D721Med (cell line): ENCODE measurements around the gene GPR65.

Experiments used
- DNase-seq: peaks from one replicate; pipeline ENCODE4 v3.0.0; 2011; ENCODE audit warnings: low spot score; ENCODE audit not compliant: insufficient read length
- FAIRE-seq: peaks from 2 replicates; lab custom pipeline; 2011; peaks lifted over from hg19 to GRCh38; lab: Jason Lieb, UNC
- TF ChIP-seq, protein P1 (sequence below): IDR thresholded peaks from 2 replicates; pipeline ENCODE4 v1.5.1; 2012; ENCODE audit warnings: mild to moderate bottlenecking, control low read depth; ENCODE audit not compliant: insufficient read depth; ENCODE audit errors: missing control alignments

Gene GPR65

DNA sequence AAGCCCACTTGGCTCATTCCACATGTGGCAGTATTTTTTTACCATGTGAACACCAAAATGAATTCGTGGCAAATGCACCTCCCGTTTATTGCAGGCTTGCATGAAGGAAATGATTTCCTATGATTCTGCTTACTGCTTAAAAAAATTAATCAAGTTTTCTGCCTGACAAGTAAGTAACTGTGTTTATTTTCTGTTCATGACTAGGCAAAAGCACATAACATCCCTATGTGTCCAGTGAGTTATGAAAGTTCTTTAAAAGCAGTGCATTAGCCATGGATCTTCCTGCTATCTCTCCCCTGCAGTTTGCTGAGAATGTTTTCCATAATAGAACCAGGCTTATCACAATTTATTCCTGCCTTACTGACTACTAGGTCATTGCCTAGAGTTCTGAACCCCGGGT lies 20.4 kb downstream of the GPR65 start:
- DNase-seq (no peak), FAIRE-seq (no peak)
- TF ChIP-seq, protein P1, sequence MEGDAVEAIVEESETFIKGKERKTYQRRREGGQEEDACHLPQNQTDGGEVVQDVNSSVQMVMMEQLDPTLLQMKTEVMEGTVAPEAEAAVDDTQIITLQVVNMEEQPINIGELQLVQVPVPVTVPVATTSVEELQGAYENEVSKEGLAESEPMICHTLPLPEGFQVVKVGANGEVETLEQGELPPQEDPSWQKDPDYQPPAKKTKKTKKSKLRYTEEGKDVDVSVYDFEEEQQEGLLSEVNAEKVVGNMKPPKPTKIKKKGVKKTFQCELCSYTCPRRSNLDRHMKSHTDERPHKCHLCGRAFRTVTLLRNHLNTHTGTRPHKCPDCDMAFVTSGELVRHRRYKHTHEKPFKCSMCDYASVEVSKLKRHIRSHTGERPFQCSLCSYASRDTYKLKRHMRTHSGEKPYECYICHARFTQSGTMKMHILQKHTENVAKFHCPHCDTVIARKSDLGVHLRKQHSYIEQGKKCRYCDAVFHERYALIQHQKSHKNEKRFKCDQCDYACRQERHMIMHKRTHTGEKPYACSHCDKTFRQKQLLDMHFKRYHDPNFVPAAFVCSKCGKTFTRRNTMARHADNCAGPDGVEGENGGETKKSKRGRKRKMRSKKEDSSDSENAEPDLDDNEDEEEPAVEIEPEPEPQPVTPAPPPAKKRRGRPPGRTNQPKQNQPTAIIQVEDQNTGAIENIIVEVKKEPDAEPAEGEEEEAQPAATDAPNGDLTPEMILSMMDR: no peak

DNA sequence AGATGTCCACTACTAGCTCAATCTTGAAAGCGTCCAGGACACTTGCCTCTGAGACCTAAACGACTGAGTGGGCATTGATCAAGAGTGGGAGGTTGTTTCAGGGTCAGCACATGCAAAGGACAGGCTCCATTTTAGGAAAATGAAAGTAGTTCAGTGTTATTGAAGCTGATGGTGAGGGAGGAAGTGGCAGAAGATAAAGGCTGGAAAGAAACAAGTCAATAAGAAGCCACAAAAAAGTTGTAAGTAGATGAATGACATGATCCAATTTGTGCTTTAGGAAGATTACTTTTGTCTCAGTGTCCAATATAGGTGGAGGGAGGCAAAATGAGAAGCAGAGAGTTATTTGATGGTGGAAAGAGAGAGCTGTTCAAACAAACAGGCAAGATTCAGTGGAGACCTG lies 22.0 kb downstream of the GPR65 start:
- DNase-seq (no peak), FAIRE-seq (no peak)
- TF ChIP-seq, protein P1: no peak

DNA sequence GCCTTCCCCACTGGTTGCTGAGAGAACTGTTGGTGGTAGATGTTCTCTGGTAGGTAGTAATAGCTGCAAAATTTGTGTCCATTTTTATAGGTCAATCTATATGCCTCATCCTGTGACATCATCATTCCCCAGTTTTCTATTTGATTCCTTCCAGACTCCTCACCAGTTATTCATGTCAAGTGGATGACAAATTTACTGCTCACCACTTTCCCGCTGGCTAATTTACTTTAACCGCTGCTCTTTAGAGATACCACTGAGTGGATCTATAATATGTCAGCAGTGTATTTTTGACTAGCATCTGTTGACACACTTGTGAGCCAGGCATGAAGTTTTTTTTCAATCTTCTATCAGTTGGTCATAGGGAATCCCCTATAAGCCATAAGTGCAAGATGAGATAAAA lies 24.6 kb downstream of the GPR65 start:
- TF ChIP-seq, protein P1: no peak
- no peak for FAIRE-seq
- DNase-seq: no peak

DNA sequence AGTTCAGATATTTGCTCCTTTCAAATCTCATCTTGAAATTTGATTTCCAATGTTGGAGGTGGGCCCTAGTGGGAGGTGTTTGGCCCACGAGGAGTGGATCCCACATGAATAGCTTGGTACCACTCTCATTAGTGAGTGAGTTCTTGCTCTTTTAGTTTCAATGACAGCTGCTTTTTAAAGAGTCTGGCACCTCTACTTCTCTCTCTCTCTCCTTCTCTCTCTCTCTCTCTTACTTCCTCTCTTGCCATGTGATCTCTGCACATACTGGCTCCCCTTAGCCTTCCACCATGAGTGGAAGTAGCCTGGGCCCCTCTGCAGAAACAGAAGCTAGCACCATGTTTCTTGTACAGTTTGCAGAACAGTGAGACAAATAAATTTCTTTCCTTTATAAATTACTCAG lies 25.1 kb downstream of the GPR65 start:
- DNase-seq: no peak
- TF ChIP-seq, protein P1: no peak
- no peak for FAIRE-seq

DNA sequence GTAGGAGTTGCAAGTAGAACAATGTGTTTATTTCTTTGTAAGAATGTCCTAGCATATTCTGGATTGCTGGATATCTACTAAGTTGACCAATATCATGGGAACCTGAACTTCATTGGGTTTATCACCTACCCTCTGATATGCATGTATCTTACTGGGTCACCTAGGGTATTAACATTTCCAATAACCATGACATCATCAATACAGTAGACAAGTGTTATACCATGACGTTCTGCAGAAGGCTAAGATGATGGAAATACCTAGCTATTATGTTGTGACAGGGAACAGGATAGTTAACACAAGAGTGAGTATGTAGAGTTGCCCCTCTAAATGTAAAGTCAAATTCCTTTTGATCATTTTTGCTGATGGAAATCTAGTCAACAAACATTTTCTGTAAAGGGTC lies 26.0 kb downstream of the GPR65 start:
- FAIRE-seq (peak; percentile 53), DNase-seq (no peak)
- TF ChIP-seq, protein P1: no peak

DNA sequence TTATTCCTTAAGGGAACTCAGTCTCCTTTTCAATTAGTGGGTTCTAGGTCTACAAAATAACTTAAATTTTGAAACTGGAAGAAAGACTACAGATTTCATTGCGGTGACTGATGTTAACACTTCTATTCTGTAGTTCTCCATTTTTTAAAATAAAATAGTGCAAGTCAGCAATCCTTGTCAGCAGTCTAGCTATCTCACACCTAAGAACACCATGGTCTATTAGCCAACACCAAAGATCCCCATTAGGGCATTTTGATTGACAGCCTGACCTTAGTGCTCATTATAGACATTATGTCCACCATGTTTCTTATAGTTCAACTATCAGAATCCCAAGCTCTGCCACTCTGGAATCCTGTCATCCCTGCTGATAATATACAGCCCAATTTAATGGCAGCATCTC lies 27.4 kb downstream of the GPR65 start:
- TF ChIP-seq, protein P1: no peak
- DNase-seq (no peak), FAIRE-seq (no peak)

DNA sequence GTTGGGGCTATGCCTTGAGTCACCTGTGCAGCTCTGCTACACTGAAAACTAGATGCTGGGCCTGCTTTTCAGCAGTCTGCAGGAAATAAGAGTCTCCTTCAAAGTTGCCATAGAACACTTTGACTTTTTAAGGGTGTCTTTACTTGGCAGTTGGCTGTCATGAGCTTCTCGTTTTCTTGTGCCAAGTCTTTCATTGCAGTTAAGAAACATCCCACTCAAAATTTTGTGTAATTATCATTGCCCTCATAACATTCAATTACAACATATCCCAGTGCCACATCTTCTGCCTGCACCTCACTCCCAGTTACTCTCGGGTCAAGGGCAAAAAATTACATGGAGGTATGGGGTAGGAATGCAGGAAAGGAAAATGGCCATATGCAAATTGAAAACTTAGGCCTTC lies 29.1 kb downstream of the GPR65 start:
- FAIRE-seq: no peak
- no peak for DNase-seq
- TF ChIP-seq, protein P1: no peak
